Measurements from ENCODE around the gene TSPAN9.

DNA sequence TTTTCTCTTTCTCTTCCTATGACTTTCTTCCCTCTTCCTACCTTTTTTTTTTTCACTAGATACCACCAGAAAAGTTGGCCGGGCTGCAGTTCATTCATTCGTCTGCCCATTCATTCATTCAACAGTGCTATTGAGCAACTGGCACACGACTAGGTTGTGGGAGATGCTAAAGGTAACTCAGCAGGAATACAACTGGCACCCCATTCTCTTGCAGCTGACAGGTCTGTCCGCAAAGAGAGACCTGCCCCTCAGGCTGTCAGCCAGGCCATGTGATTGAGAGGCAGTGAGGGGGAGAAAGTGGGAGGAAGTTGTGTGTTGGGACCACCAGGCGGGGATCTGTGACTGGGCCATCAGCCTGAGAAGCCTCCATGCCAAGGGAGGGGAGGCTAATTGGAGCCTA, 105.2 kb downstream of the TSPAN9 start:
- TF ChIP-seq POLR2A (IDR thresholded peaks at IDR 0.05; ENCODE audit: low read depth) (no peak), EP300 (IDR thresholded peaks at IDR 0.05) (no peak), POLR2AphosphoS5 (IDR thresholded peaks at IDR 0.05) (no peak), CTCF (IDR thresholded peaks at IDR 0.05) (no peak)
